CD4-positive, alpha-beta T cell treated with Interleukin-21 for 1 hour (primary cell): ENCODE measurements around the gene UGT1A4.
A peak's percentile ranks its signal among the peaks of the same experiment; 100 is the strongest.
"Not testable (repeated sequence)": the region's sequence is repeated elsewhere in the genome, so short reads cannot be mapped to it uniquely, and the experiment has no call there.

ENCODE experiments used
- DNase-seq: peaks from one replicate; pipeline ENCODE4 v3.0.0-alpha.2; 2020

Gene UGT1A4

DNA sequence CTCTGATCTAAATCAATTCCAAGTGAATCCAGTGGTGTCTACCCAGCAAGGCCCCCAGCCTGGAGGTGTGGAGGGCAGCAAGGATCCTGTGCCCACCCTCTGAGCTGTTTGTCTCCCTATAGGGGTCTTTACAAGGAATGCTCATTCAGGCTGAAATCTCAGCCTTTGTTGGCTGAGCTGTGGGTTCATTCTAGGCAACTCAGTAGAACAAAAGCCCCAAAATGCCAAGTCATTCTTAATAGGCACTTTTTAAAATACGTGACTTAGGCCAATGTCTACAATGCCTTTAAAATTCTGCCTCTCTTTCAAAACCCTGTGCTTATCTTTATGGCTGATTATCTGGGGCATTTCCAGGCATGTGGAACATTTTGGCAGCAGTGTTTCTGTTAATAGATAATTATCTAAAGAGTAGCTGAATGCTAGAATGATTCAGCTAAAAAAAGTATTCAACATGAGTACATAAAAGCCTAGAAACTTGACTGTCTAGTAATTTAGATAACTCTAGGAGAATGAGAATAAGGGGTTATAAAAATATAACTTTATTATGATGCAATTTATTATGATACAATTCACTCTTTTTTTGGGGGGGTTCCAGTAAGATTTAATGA lies 18.4 kb upstream of the UGT1A4 start:
- no peak for DNase-seq

GRCh38 chr2:233700842-233701241 lies 17.7 kb upstream of the UGT1A4 start:
- DNase-seq, result not testable (repeated sequence)

- no peak for DNase-seq
These were observed 16.3 kb upstream of the UGT1A4 start for GRCh38 chr2:233702238-233702637.

DNA sequence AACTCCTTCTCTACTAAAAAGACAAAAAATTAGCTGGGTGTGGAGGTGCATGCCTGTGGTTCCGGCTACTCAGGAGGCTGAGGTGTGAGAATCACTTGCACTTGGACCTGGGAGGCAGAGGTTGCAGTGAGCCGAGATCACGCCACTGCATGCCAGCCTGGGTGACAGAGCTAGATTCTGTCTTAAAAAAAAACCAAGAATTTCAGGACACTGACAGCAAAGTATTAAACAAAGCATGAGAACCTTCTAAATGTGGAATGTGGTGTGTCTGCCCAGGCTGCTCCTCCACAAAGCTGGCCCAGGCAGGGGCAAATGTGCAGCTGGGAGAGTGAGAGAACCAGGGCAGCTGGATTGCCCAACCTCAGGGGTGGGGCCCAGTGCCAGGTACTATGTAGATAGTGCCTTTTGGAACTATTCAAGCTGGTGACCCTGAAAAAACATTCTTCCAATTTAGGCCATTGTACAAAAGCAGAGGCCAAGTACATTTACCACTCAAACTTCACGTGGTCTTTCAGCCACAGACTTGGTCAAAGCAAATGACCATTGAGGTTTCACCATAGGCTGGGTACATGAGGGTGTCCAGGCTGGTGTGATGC lies 12.5 kb upstream of the UGT1A4 start:
- DNase-seq, result no peak

- no peak for DNase-seq
These were observed 11.8 kb upstream of the UGT1A4 start for GRCh38 chr2:233706720-233707119.

DNA sequence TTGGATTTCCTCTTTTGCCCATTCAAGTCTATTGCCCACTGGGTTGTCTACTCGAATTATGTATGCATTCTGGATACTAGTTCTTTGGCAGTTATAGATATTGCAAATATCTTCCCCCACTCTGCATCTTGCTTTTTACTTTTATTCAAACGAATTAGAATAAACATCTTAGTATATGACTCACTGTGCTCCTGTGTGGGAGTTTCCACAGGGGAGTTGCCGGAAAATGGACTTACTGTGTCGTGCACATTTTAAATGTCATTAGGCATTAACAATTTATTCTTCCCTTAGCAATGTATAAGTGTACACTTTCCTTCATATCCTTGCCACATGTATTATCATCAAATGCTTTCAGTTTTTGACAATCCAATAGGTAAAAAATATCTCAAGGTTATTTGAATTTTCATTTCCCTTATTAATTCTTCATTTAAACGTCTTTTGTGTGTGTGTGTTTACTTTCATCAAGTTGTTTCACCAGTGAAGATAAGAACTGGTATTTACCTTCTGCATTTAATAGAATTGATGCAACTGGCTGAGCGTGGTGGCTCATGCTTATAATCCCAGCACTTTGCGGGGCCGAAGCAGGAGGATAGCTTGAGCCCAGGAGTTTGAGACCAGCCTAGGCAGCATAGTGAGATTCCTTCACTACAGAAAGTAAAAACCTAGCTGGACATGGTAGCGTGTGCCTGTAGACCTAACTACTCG lies 10.4 kb upstream of the UGT1A4 start:
- DNase-seq, result no peak

DNA sequence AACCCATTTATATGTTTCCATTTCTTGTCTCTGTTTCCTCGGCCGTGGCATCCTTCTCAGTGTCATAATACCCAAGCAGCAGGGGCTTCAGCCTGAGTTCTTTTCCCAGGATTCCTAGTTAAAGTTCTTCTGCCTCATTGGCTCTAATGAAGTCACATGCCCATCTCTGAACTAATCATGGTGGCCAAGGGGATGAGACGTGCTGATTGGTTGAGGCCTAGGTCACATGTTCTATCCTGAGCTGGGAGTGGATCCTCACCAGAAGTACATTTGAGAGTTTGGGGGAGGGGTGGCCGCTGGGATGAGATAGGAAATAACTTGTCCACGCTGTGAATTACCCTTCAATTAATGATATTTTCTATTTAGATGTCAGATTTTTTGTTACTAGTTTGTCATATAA lies 9.6 kb upstream of the UGT1A4 start:
- no peak for DNase-seq

GRCh38 chr2:233711312-233712008 lies 7.1 kb upstream of the UGT1A4 start:
- peak; percentile 53 for DNase-seq

GRCh38 chr2:233712611-233713261 lies 5.8 kb upstream of the UGT1A4 start, which contains the start of gene UGT1A5:
Gene UGT1A5 (plus strand): TSS chr2:233712907. CDS start chr2:233712992, 85 bp downstream.
- DNase-seq, result no peak

GRCh38 chr2:233713262-233713615 lies 5.3 kb upstream of the UGT1A4 start:
- DNase-seq, result no peak

DNA sequence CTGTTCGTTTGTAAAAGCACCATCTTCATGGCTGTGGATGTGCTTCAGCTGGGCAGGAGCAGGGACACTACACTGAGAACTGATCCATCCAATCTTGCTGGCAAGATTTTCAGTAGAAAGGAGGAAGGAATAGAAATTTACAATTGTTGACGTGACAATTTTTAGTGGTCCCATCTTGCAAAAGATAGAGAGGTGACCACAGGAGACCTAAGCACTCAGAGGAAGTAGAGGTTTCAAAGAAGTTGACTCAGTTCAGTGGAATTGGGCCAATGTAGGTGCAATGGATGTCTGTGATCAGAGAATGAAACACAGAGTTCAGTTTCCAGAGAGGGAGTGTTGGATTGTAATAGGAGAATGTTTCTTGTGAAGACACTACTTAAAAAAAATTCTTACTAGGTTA lies 4.4 kb upstream of the UGT1A4 start:
- DNase-seq, result no peak

DNA sequence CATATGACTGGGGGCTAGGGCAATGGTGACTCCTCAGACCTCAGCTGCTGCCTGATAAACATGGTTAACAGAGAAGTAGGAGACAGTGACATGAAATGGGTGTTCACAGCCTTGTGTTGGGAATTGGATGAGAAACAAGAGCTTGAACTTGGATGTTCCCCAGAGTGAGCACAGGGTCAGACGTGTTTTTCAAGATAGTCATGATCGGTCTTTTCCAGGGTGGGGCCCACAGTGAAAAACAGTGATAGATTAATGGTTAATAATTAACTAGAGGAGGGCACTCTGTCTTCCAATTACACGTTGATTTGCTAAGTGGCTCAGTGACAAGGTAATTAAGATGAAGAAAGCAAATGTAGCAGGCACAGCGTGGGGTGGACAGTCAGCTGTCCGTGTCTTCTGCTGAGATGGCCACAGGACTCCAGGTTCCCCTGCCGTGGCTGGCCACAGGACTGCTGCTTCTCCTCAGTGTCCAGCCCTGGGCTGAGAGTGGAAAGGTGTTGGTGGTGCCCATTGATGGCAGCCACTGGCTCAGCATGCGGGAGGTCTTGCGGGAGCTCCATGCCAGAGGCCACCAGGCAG lies 10.3 kb downstream of the UGT1A4 start, which contains the start of gene UGT1A3:
TSS of gene UGT1A3 (plus strand) at position 320 of the 579 bp plus-strand sequence. CDS start at position 405, 85 bp downstream.
- DNase-seq, result no peak

GRCh38 chr2:233736868-233737653 lies 18.5 kb downstream of the UGT1A4 start:
- not testable (repeated sequence) for DNase-seq

DNA sequence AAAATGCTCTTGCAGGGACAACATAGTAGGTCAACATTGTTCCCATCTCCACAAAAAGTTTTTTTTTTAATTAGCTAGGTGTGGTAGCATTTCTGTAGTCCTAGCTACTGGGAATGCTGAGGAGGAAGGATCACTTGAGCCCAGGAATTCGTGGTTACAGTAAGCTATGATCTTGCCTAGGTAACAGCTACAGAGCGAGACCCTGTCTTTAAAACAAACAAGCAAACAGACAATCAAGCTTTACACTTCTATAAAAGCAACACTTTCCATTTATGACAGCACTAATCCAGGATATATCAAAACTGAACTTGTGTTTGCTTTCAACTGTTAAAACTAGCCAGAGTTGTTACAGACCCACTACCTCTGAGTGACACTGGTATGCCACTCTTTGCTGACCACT lies 22.3 kb downstream of the UGT1A4 start:
- no peak for DNase-seq

GRCh38 chr2:233743464-233744259 lies 25.1 kb downstream of the UGT1A4 start:
- DNase-seq, result no peak

- no peak for DNase-seq
These were observed 26.7 kb downstream of the UGT1A4 start for GRCh38 chr2:233745073-233745755.

DNA sequence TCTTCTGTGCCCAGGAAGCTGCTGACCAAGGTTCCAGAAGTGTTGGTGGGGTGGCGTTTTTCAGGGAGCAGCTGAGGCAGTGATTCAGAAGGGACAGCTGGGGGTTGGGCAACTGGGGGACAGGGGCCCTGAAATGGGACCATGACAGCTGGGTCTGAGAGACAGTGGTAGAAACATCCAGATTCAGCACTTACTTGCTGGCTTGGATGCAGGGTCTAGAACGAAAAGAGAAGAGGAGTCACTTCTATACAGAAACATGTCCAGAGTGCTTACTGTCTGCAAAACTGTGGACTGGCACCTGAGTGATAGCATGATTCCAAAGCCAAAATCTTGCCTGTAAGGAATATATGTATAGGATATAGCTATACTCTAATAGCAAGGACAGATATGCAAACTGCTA lies 27.3 kb downstream of the UGT1A4 start:
- DNase-seq, result not testable (repeated sequence)

DNA sequence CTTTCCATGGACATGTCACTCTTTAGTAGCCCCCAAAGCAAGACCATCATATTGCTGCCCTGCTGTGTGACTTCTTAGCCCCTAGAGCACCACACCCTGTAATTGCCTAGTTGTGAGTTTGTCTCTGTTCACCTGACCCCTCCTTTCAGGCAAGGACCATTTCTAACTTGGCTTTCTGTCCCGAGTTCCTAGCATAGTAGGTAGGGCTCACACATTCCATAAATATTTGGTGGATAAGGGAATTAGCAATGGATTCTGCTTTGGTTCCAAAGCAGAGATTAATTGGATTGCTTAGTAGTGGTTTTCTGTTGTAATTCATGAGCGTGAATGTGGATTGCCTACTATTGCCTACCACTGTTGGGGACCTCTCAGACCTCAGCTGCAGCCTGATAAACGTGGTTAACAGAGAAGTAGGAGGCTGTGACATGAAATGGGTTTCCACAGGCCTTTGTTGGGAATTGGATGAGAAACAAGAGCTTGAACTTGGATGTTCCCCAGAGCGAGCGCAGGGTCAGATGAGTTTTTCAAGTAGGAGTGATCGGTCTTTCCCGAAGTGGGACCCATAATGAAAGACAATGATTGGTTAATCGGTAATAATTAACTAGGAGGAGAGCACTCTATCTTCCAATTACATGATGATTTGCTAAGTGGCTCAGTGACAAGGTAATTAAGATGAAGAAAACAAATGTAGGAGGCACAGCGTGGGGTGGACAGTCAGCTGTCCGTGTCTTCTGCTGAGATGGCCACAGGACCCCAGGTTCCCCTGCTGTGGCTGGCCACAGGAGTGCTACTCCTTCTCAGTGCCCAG lies 28.1 kb downstream of the UGT1A4 start:
- DNase-seq, result no peak

DNA sequence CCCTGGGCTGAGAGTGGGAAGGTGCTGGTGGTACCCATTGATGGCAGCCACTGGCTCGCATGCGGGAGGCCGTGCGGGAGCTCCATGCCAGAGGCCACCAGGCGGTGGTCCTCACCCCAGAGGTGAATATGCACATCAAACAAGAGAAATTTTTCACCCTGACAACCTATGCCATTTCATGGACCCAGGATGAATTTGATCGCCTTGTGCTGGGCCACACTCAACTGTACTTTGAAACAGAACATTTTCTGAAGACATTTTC lies 28.7 kb downstream of the UGT1A4 start:
- no peak for DNase-seq

- DNase-seq, result not testable (repeated sequence)
These were observed 32.2 kb downstream of the UGT1A4 start for GRCh38 chr2:233750689-233751088.
